Fibroblast of pulmonary artery (primary cell): Measurements from ENCODE around the gene ZNF787.

ENCODE experiments used
- DNase-seq: peaks from one replicate; pipeline ENCODE4 v3.0.0-alpha.2; 2010; ENCODE audit warnings: low read depth
- H3K4me3 ChIP-seq: replicated peaks from 2 replicates; pipeline ENCODE4 v1.5.1; 2011; ENCODE audit warnings: low read depth, mild to moderate bottlenecking, control low read depth, low read length, moderate library complexity
- TF ChIP-seq, protein P1 (sequence below): IDR thresholded peaks from 2 replicates; pipeline ENCODE4 v1.5.1; 2011; ENCODE audit warnings: mild to moderate bottlenecking, control low read depth, low read length, inconsistent platforms; ENCODE audit errors: missing control alignments

Gene ZNF787

DNA sequence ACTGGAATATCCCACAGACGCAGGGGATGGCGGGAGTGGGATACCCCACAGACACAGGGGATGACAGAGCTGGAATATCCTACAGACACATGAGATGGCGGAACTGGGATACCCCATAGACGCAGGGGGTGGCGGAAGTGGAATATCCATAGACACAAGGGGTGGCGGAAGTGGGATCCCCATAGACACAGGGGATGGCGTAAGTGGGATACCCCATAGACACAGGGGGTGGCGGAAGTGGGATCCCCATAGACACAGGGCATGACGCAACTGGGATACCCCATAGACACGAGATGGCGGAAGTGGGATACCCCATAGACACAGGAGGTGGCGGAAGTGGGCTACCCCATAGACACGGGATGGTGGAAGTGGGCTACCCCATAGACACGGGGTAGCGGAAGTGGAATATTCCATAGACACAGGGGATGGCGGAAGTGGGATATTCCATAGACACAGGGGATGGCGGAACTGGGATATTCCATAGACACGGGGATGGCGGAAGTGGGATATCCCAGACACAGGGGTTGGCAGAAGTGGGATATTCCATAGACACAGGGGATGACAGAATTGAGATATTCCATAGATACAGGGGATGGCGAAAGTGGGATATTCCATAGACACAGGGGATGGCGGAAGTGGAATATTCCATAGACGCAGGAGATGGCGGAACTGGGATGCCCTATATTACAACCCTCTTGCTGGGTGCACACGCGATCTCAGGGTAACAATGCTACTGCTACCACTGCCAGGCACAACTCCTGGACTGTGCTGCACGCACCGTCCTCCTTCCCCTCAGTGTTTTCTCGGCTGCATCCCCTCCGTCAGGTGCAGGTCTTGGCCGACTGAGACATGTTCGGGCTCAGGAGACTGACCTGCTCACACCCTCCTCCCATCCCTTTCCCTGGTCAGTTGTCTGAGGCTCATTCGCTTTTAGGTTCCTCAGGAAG, 28.1 kb downstream of the ZNF787 start:
- TF ChIP-seq, protein P1, sequence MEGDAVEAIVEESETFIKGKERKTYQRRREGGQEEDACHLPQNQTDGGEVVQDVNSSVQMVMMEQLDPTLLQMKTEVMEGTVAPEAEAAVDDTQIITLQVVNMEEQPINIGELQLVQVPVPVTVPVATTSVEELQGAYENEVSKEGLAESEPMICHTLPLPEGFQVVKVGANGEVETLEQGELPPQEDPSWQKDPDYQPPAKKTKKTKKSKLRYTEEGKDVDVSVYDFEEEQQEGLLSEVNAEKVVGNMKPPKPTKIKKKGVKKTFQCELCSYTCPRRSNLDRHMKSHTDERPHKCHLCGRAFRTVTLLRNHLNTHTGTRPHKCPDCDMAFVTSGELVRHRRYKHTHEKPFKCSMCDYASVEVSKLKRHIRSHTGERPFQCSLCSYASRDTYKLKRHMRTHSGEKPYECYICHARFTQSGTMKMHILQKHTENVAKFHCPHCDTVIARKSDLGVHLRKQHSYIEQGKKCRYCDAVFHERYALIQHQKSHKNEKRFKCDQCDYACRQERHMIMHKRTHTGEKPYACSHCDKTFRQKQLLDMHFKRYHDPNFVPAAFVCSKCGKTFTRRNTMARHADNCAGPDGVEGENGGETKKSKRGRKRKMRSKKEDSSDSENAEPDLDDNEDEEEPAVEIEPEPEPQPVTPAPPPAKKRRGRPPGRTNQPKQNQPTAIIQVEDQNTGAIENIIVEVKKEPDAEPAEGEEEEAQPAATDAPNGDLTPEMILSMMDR, result no peak
- DNase-seq, result no peak
- no peak overlapping the region for H3K4me3 ChIP-seq

DNA sequence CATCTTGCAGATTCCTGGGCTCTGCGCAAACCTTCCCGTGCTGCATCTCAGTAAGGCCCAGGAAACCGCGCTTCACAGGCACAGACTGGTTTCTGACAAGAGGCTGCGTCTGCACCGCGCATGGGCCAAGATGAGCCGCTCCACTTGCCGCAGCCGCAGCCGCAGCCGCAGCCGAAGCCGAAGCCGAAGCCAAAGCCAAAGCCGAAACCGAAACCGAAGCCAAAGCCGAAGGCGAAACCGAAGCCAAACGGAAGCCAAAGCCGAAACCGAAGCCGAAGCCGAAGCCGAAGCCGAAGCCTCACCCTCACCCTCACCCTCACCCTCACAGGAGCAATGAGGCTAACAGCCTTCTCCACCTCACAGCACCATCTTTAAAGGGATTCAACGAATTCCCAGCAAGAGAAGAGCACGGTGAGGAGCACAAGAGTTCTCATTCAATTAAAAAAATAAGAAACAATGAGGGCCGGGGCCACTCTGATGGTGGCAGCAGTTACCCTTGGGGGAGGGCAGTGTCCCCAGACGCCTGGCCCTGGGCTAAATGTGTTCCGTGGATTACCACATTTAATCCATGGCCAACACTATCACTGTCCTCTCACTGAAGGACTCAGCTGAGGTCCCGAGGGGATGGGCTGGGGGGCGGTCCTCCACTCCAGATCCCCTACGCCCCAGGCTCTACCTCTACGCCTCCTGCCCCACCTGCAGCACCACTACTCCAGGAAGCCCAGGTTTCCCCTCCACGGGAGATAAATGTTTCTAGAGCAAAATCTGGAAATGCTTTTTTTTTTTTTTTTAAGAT, 29.1 kb downstream of the ZNF787 start:
- TF ChIP-seq, protein P1, result no peak
- no peak overlapping the region for H3K4me3 ChIP-seq
- DNase-seq, result no peak

DNA sequence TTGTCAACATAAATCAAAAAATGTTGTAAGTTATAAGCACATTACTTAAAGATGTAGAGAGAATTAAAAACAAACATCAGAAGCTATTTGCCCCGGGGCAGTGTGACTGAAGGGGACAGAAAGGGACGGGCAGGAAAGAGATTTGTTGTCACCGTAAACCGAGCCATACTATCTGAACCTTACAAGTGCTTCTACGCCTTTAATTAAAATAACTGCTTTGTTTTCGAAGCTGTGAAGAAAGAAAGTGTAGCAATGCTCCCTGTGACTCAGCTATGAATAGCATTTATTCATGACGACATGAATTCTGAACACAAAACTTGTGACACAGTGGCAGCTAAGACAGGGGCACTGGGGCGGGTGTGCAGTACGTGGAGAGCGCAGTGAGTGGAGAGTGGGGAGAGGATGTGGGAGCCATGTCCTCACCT, 30.0 kb downstream of the ZNF787 start:
- TF ChIP-seq, protein P1, result no peak
- peak; percentile 64 for DNase-seq
- no peak overlapping the region for H3K4me3 ChIP-seq

DNA sequence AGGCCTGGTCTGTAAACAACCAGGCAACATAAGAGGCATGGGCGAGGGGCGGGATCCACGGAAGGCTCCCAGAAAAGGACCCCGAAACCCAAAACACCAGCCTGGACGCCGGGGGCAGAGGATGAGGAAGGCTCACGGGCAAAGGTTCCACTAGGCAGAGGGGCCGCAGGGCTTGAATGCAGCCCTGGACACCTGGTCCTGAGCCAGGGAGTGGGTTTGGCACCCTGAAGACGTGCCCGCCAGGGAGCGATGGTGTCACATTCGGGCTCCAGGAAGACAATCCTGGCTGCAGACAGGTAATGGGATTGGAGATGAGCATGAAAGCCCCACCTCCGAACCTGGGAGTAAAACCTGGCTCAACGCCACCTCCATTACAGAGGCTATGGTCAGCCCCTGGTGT, 31.8 kb downstream of the ZNF787 start:
- no peak overlapping the region for H3K4me3 ChIP-seq
- TF ChIP-seq, protein P1, result no peak
- DNase-seq, result no peak

DNA sequence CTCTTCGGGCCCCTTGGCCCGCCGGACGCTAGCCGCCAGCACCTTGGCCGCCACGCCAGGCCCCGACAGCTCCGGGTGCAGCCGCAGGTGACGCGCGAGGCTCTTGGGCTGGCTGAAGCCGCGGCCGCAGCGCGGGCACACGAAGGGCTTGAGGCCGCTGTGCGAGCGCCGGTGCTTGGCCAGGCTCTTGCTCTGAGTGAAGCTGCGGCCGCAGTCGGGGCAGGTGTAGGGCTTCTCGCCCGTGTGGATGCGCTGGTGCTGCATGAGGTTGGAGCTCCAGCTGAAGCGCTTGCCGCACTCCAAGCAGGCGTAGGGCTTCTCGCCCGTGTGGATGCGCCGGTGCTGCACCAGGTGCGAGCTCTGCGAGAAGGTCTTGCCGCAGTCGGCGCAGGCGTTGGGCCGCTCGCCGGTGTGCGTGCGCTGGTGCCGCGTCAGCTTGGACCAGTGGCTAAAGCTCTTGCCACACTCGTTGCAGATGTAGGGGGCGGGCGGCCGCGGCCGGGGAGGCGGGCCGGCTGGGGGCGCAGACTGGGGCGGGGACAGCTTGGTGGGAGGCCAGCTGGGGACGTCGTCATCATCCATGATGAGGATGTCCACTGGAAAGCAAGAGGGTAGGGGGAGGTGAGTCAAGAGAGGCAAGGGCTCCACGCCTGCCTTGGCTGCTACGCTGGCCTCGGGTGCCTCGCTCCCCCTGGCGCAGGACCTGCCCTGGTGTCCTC, 32.4 kb downstream of the ZNF787 start:
- DNase-seq, result no peak
- TF ChIP-seq, protein P1, result no peak
- H3K4me3 ChIP-seq, result no peak overlapping the region

DNA sequence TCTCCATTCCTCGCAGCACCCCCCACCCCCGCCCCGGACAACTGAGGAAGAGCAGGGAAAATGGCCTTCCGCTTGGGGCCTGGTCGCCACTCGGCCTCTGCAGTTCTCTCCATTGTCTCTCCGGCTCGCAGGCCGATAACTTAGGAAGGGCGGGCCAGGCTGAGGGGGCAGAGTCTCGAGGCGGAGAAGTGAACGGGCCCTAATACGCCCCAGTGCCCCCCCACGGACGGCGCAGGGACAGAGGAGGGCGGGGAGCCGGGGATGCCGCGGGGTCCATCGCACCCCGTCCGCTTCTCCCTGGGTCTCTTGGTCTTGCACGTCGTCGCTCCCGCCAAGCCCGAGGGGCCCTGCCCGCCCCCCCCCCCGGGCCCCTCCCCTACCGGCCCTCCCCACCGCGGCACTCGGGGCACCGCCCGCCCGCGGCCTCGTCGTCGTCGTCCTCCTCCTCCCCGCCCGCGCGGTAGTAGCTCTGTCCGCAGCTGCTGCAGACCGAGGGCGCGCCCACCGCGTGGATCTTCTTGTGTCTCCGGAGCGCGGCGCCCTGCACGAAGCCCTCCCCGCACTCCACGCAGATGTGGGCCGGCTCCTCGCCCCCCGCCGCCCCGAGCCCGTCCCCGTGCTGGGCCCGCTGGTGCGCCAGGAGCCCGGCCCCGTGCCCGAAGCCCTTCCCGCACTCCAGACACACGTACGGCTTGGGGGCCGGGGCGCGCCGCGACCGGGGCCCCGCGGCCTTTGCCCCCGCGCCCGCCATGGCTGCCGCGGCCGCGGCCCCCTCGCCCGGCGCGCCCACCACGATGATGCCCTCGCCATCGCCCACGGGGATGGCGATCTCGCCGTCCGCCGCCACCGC, 33.2 kb downstream of the ZNF787 start:
- no peak for DNase-seq
- TF ChIP-seq, protein P1, result no peak
- no peak overlapping the region for H3K4me3 ChIP-seq
